Measurements from ENCODE around the gene SAMSN1.

Gene SAMSN1

GRCh38 chr21:14545906-14546480 lies at the start of gene SAMSN1:
Gene SAMSN1, minus strand, starts transcription at chr21:14546315. Its CDS starts 54 bp downstream, at chr21:14546261.
- DNase-seq = no peak

- DNase-seq = no peak
These were observed 49.3 kb upstream of the SAMSN1 start for GRCh38 chr21:14595449-14595848.

GRCh38 chr21:14594967-14595366 lies 48.9 kb upstream of the SAMSN1 start:
- DNase-seq = no peak

- DNase-seq = no peak
These were observed 47.1 kb upstream of the SAMSN1 start for GRCh38 chr21:14593230-14593629.

- DNase-seq = no peak
These were observed 46.3 kb upstream of the SAMSN1 start for GRCh38 chr21:14592296-14593000.

- DNase-seq = no peak
These were observed 45.8 kb upstream of the SAMSN1 start for GRCh38 chr21:14591882-14592281.

- no peak for DNase-seq
These were observed 45.3 kb upstream of the SAMSN1 start for GRCh38 chr21:14591377-14591776.

- no peak for DNase-seq
These were observed 43.9 kb upstream of the SAMSN1 start for GRCh38 chr21:14589855-14590563.

GRCh38 chr21:14587266-14587665 lies 41.2 kb upstream of the SAMSN1 start:
- no peak for DNase-seq

GRCh38 chr21:14585122-14585521 lies 39.0 kb upstream of the SAMSN1 start:
- no peak for DNase-seq

- DNase-seq = no peak
These were observed 38.4 kb upstream of the SAMSN1 start for GRCh38 chr21:14584357-14585095.

GRCh38 chr21:14583629-14584255 lies 37.6 kb upstream of the SAMSN1 start:
- DNase-seq = no peak

- DNase-seq = no peak
These were observed 37.0 kb upstream of the SAMSN1 start for GRCh38 chr21:14582934-14583628.

GRCh38 chr21:14581902-14582457 lies 35.9 kb upstream of the SAMSN1 start:
- no peak for DNase-seq

GRCh38 chr21:14573244-14573643 lies 27.1 kb upstream of the SAMSN1 start:
- DNase-seq = no peak

GRCh38 chr21:14572204-14572780 lies 26.2 kb upstream of the SAMSN1 start:
- DNase-seq = no peak

GRCh38 chr21:14569868-14570267 lies 23.8 kb upstream of the SAMSN1 start:
- DNase-seq = no peak

- no peak for DNase-seq
These were observed 23.0 kb upstream of the SAMSN1 start for GRCh38 chr21:14569026-14569621.

GRCh38 chr21:14567331-14568279 lies 21.5 kb upstream of the SAMSN1 start:
- DNase-seq = no peak

GRCh38 chr21:14566894-14567293 lies 20.8 kb upstream of the SAMSN1 start:
- DNase-seq = no peak

All from NCI-H2029 (cell line).